Measurements from ENCODE around the gene WDR70.
"Not testable (repeated sequence)": the region's sequence is repeated elsewhere in the genome, so short reads cannot be mapped to it uniquely, and the experiment has no call there.

The WDR70 gene

DNA sequence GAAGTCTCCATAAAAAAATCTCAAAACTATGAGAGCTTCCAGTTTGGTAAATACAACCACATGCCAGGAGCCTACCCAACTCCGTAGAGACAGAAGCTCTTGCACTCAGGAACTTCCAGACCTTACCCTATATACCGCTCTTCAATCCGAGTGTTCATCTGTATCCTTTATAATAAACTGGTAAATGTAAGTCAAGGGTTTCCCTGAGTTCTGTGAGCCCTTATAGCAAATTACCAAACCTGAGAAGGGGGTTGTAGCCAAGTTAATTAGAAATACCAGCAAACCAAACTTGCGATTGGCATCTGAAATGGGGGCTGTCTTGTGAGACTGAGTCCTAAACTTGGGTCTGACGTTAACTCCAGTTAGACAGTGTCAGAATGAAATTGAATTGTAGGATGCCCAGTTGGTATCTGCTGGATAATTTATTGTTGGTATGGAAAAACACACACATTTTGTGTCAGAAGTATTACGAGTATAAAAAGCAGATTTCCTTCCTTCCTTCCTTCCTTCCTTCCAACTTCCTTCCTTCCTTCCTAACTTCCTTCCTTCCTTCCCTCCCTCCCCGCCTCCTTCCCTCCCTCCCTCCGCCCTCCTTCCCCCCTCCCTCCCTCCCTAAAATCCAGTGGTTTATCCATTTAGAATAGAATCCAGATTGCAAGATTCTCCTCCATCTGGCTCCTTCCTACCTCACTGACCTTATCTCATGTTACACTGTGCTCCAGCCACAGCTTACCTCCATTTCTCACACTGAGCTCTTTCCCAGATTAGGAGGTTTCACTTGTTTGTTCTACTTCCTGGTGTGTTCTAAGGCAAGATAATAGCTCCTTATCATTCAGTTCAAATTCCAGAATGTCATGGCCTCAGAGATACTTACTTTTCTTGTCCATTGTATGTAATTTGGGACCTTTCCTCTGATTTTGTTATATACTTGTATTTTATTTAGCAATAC, 196.7 kb downstream of the WDR70 start:
- no peak for DNase-seq

DNA sequence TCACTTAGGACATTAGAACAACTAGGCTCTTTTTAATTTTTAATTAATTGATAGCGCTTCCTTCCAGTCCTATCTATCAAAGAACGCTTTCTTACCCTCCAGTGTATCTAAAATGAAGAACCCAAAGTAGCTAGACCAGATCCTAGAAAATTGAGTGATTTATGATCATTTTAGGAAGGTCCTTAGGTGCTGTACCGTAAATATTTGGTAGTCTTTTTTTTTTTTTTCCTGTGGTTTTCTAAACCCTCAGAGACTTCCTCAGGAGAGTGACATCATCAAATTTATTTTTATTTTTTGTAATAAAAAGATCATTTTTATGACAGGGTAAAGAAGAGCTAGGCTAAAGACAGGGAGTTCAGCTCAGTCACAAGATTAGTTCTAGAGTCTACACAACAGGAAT, 197.4 kb downstream of the WDR70 start:
- DNase-seq: no peak

DNA sequence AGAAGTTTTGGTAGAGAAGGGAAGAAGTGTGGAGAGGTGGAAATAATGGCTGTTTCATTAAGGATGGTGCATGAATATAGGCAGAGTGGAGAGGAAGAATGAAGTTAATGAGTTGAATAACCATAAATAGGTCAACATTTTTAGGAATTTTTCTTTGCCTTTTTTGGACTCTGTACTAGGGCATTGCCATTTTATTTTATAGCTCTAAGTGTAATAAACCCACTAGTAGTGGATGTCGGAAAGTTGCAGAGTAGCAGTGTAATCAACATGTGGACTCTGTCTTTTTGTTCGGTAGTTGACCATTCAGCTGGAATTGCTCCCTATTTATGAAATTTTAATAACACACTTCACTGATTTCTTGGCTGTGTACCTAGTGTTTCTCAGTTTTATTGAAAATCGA, 199.1 kb downstream of the WDR70 start:
- DNase-seq: no peak

DNA sequence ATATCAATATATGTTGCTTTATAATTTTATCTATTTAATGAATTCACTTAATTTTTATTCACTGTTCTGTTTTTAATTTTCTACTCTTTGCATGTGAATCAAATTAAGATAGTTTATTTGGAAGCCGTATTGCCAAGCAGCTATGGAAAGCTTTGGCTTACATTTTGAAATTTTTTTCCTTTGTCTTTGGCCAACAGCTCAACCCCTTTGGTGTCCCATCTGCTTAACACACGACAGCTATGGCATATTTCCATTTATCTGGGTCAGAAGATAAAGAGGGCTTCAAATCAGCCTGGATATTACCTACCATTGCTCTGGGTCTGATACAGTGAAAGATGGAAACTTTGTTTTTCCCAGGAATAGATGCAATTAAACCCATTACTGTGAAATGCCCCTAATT, 201.0 kb downstream of the WDR70 start:
- DNase-seq: no peak

DNA sequence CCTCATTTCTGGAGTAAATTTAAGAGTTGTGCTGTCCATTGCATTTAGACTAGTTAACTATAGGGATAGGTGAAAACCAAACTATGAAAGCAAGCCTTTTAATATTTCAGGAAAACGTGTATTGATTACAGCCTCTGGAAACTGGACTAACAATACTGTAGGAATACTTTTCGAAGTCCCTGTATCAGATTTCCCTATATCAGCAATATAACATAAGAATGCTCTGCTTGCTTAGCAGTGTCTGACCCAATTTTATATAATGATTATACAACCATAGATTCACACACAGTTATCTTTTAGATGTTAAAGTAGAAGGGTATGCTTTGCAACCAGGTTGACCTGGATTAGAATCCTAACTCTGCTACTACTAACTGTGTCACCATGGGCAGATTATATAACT, 203.1 kb downstream of the WDR70 start:
- no peak for DNase-seq

DNA sequence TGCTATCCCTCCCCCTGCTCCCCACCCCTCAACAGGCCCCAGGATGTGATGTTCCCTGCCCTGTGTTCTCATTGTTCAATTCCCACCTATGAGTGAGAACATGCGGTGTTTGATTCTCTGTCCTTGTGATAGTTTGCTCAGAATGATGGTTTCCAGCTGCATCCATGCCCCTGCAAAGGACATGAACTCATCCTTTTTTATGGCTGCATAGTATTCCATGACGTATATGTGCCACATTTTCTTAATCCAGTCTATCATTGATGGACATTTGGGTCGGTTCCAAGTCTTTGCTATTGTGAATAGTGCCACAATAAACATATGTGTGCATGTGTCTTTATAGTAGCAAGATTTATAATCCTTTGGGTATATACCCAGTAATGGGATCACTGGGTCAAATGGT, 214.2 kb downstream of the WDR70 start:
- DNase-seq: not testable (repeated sequence)

DNA sequence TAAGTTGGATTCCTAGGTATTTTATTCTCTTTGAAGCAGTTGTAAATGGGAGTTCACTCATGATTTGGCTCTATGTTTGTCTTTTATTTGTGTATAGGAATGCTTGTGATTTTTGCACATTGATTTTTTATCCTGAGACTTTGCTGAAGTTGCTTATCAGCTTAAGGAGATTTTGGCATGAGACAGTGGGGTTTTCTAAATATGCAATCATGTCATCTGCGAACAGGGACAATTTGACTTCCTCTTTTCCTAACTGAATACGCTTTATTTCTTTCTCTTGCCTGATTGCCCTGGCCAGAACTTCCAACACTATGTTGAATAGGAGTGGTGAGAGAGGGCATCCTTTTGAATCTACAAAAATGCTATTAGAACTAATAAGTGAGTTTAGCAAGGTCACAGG, 215.7 kb downstream of the WDR70 start:
- DNase-seq: peak in 1 of 2 donors; percentile 8

DNA sequence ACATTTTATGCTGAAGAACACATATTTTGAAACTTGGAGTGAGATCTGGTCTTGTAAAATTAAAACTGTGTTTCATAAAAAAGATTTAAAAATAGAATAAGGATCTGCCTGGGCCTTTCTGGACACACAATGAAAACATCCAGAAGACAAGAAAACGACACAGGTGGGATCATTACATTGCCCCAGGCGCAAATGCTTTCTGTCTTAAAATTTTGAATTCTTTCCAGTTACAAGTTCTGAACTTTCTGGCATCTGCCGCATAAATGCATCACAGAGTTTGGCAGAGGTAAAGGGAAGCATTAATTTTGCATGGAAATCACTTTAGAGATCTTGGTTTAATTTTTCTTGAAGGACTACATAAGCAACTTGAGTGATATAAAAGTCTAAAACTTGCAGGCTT, 219.6 kb downstream of the WDR70 start:
- DNase-seq: no peak

DNA sequence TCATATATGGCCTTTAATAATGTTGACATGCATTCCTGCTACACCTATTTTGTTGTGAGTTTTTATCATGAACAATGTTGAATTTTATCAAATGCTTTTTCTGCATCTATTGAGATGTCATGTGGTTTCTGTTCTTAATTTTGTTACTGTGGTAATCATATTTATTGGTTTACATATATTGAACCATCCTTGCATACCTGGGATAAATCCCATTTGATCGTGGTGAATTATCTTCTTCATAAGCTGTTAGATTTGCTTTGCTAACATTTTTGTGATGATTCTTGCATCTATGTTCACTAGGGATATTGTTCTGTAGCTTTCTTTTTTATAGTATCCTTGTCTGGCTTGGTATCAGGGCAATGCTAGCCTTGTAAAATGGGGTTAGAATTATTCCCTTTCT, 222.0 kb downstream of the WDR70 start:
- DNase-seq: no peak

DNA sequence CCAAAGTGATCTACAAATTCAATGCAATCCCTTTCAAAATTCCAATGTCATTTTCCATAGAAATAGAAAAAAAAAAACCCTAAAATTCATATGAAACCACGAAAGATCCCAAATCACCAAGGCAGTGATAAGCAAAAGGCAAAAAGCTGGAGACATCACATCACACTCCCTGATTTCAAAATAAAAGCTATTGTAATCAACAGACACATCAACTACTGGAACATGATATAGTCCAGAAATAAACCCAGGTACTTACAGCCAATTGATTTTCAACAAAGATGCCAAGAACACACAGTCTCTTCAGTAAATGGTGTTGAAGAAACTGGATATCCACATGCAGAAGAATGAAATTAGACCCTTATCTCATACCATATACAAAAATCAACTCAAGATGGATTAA, 224.0 kb downstream of the WDR70 start:
- no peak for DNase-seq

DNA sequence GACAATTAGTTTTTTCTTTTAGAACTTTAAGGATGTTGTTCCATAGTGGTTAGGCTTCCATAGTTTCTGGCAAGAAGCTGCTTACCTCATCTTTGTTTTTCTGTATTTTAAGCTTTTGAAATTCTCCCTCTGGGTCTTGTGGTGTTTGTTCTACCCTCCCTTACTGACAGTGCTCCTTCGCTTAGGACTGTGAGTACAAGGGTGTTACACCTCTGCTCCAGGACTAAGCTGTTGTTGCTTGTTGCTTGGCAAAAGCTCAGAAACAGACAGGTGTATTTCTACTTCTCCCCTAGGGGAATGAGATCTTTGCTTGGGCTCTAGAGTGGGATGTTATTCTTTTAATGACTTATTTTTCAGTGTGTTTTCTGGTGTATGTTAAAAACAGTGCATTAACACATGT, 225.2 kb downstream of the WDR70 start:
- no peak for DNase-seq

DNA sequence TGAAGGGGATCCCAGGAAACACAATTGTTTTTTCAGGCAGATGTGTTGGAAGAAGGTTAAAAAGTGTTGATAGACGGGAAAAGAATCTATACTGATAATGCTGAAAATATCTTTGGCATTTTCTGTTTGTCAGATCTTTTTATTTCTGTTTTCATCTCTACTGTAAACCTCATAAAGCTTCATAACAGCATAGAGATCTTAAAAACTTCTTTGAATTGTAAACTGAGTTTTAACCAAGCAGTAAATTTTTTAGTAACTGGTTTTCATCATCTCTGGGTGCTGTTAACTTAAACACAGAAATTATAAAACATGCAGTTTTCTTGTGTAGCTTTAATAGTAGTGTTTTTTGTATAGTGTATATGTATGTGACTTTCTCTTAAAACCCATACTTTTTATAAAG, 227.0 kb downstream of the WDR70 start:
- no peak for DNase-seq

DNA sequence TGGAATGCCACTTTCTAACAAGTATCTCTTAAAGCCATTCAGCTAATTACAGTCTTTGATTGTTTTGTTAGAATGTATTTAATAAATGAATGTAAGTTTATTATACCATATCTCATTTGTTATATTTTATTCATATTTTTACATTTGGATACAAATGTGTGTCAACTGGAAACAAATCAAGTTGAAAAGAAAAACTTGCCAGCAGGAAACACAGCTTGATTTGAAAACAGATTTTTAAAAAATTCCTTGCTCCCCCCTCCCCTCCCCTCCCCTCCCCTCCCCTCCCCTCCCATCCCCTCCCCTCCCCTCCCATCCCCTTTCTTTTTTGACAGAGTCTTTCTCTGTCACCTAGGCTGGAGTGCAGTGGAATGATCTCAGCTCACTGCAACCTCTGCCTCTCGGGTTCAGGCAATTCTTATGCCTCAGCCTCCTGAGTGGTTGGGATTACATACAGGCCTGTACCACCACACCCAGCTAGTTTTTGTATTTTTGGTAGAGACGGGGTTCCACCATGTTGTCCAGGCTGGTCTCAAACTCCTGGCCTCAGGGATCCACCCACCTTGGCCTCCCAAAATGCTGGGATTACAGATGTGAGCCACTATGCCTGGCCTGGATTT, 227.6 kb downstream of the WDR70 start:
- no peak for DNase-seq

DNA sequence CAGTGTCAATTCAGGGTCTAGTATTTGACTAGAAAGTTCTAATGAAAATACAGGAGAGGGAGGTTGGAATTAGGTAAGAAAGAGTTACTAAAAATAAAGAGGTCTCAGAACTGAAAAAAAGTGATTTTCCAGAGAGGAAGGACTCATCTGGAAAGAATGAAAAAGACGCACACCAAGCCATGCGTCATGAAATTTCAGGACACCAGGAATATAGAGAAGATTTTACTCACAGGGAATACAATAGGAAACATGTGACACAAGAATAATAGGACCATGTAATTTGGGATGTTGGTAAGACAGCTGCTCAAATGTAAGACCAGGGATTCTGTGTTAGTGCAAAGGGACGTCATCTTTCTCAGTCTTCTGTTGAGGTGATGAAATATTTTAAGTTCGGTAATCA, 236.1 kb downstream of the WDR70 start:
- DNase-seq: no peak

DNA sequence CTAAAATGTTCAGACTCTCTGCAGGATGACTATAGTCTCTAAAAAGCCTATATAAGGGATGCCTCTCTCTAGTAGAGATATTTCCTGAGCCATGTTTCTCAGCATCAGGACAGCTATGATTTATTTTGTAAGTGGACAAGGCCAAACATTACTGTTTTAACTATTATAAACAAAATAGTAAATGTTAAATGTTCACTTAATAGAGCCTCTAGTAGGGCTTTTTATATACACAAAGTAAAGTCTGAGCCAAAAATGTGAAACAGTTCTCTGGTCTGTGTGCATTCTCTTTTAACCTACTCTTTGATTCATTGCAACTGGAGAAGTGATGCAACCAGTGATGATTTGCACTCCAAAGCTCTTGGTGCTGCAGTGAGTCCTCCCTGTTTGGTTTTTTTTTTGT, 240.2 kb downstream of the WDR70 start:
- DNase-seq: no peak

DNA sequence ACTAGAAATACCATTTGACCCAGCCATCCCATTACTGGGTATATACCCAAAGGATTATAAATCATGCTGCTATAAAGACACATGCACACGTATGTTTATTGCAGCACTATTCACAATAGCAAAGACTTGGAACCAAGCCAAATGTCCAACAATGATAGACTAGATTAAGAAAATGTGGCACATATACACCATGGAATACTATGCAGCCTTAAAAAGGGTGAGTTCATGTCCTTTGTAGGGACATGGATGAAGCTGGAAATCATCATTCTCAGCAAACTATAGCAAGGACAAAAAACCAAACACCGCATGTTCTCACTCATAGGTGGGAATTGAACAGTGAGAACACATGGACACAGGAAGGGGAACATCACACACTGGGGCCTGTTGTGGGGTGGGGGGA, 243.2 kb downstream of the WDR70 start:
- not testable (repeated sequence) for DNase-seq

DNA sequence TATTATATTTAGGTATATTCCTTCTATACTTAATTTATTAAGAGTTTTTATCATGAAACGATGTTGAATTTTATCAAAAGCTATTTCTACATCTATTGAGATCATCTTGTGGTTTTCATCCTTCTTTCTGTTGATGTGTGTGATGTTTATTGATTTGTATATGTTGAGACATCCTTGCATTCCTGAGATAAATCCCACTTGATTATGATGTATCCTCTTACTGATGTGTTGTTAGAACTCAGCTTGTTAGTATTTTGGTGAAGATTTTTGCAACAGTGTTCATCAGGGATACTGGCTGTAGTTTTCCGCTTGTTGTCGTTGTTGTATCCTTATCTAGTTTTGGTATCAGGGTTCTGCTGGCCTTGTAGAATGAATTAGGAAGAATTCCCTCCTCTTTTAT, 247.1 kb downstream of the WDR70 start:
- no peak for DNase-seq

DNA sequence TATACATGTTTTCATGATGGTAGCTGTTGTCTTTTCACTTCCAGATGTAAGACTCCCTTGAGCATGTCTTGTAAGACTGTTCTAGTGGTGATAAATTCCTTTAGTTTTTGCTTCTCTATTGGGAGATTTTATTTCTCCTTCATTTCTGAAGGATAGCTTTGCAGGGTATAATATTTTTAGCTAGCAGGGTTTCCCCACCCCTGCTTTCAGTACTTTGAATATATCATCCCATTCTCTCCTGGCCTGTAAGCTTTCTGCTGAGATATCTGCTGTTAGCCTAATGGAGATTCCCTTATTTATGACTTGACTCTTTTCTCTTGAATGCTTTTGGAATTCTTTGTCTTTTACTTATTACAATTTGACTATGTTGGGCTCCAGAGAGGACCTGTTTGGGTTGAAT, 249.8 kb downstream of the WDR70 start:
- no peak for DNase-seq

DNA sequence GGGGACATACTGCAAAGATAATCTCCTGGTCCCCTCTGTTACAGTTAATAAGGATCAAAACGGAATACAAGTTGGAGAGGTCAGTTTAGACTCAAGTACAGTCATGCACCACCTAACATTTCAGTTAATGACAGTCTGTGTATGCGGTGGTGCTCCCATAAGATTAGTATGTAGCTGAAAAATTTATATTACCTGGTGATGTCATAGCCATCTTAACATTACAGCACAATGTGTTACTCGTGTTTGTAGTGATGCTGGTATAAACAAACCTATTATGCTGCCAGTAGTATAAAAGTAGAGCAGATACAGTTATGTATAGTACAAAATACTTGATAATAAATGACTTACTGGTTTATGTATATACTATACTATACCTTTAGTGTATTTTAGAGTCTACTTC, 252.8 kb downstream of the WDR70 start:
- DNase-seq: no peak

DNA sequence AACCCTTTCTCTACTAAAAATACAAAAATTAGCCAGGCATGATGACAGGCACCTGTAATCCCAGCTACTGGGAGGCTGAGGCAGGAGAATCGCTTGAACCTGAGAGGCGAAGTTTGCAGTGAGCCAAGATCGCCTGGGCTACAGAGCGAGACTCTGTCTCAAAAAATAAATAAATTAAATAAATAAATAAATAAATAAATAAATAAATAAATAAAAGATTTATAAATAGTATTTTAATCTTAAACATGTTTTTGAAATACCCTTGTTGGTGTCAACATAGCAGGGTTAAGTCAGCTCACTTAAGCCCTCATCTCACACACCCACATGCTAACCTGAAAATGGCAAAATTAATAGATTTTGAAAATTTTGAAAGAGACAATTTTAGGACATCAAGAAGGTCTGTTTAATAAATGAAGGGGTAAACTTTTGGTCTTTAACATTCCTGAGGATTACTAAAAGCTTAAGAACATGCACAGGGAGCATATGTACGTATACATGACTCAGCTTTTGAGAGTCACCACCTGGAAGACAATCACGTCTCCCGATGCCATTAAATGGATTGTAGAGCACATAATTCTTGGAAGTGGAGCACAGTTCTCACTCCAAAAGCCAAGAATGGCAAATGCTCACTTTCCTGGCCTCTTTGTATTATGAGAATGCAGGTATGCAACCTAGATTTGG, 258.2 kb downstream of the WDR70 start:
- no peak for DNase-seq

DNA sequence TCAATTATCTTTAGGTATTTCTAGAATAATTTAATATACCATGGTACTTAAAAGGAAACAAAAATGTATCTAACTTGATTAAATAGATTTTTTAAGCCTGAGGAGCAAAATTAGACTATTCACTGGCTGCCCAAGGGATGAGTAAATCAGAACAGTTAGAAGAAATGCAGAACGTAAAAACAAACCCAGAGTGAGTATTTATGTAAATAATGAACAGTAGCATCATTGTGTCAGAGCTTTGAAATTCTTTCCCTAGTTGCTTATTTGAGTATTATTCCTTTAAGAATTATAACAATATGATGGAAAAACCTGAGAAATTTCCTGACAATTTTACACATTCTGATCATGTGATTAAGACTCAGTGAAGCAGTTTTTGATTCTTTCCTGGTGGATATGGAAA, 259.8 kb downstream of the WDR70 start:
- no peak for DNase-seq

DNA sequence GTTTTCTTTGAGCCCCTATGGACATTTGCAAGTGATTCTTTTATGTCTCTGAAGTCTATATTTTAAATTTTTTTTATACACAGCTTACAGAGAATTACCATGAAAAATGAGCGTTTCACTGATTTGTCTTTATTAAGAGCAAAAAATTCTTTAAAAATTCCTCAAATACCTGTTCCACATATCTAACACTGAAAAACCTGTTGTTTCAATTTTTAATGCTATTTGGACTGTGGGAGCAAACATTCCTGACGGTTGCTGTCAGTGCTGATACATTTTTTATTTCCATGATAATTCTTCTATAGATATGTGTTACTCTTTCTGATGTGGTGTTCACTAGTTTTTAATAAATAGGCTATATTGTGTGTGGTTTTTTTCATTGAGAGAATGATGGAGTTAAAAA, 261.0 kb downstream of the WDR70 start:
- no peak for DNase-seq

DNA sequence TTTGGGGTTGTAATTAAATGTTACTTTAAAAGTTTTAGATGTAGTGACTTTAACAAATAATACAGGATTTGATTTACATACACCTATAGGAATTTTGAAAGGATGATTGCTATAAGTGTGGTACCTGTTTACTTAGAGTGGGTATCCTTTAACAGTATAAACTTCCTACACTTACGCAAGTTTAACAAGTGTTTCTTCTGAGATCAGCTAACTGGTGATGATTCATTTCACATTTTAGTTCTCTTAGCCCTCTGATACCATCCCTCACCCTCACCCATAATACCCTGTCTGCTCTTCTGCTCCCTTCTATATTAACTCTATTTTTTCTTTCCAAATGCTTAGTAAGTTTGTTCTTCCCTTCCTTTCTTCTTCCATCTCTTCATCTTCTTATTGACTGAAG, 262.8 kb downstream of the WDR70 start:
- no peak for DNase-seq

DNA sequence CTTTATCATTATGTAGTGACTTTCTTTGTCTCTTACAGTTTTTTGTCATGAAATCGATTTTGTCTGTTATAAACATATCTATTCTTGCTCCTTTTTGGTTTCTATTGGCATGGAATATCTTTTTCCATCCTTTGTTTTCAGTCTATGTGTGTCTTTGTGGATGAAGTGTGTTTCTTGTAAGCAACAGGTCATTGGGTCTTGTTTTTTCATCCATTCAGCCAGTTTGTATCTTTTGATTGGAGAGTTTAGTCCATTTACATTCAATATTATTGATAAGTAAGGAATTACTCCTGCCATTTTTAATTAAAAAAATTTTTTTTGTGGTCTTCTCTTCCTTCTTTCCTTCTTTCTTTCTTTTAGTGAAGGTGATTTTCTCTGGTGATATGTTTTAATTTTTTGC, 266.6 kb downstream of the WDR70 start:
- DNase-seq: no peak

Measured in inflammatory macrophage treated with lipopolysaccharide for 1 hour (primary cell).